GM12878 (cell line): ENCODE measurements around the gene SENP8. TPM values are rescaled to one million over a fixed set of nuclear protein-coding genes. Genes with fewer than 3 reads are reported as not detected.

Experiments used
- ATAC-seq: fragments of 200-7000 bp; cut with Tn5 transposase; 3 replicates; pipeline ENCODE4 v1.9.1; 2020; ENCODE audit warnings: mild to moderate bottlenecking, moderate library complexity
- BruUV-seq: library from RNA; stranded (reverse); fragments of 400-500 nt; replicated peaks from 2 replicates; lab custom pipeline; 2021; lab: Mats Ljungman, UMichigan
- CTCF ChIA-PET: fragments of 300-600 bp; sonication (Branson Sonifier 250); formaldehyde crosslinking; extraction: SDS; loops from one replicate; lab custom pipeline; 2021; ENCODE audit warnings: inconsistent platforms; lab: Yijun Ruan, JAX
- POLR2A ChIA-PET: fragments of 350-600 bp; formaldehyde crosslinking; extraction: SDS; loops from one replicate; lab custom pipeline; 2021; ENCODE audit warnings: inconsistent platforms; lab: Charles Lee
- RAD21 ChIA-PET: fragments of 300-600 bp; sonication (Branson Sonifier 250); formaldehyde crosslinking; loops from one replicate; lab custom pipeline; 2023; ENCODE audit warnings: antibody characterized with exemption; ENCODE audit not compliant: unreplicated experiment; lab: Charles Lee
- SMC1A ChIA-PET: fragments of 300-600 bp; sonication (Branson Sonifier 250); formaldehyde crosslinking; loops from one replicate; lab custom pipeline; 2023; ENCODE audit not compliant: unreplicated experiment, uncharacterized antibody; lab: Charles Lee
- DNase-seq: peaks from one replicate; pipeline ENCODE4 v3.0.0-alpha.2; 2011; ENCODE audit warnings: low read depth, low spot score
- FAIRE-seq: peaks from 3 replicates; lab custom pipeline; 2011; peaks lifted over from hg19 to GRCh38; lab: Jason Lieb, UNC
- H2AFZ ChIP-seq: 2 replicates; pipeline ENCODE4 v1.6.0; 2011; ENCODE audit warnings: low read depth, low read length, control low read depth; ENCODE audit not compliant: control insufficient read depth
- H3K27ac ChIP-seq: 2 replicates; pipeline ENCODE4 v1.5.1; 2011; ENCODE audit warnings: control low read depth; ENCODE audit not compliant: control insufficient read depth, insufficient read depth
- H3K27me3 ChIP-seq, 2 experiments: replicated peaks in 1 of 2; 2 replicates each; pipeline versions ENCODE4 v1.6.0 to v1.6.1; 2011; ENCODE audit warnings: low read length in 1 of 2; ENCODE audit not compliant: control insufficient read depth in 2 of 2, insufficient read depth in 2 of 2
- H3K36me3 ChIP-seq, 2 experiments: 2 replicates each; pipeline ENCODE4 v1.5.1; 2011; ENCODE audit warnings: low read length in 1 of 2; ENCODE audit not compliant: control insufficient read depth in 2 of 2, insufficient read depth in 2 of 2
- H3K4me1 ChIP-seq: 2 replicates; pipeline ENCODE4 v1.6.1; 2011; ENCODE audit warnings: mild to moderate bottlenecking, low read length, moderate library complexity, mixed read lengths; ENCODE audit not compliant: control insufficient read depth, insufficient read depth
- H3K4me2 ChIP-seq: 2 replicates; pipeline ENCODE4 v1.6.0; 2011; ENCODE audit warnings: control low read depth; ENCODE audit not compliant: control insufficient read depth, insufficient read depth
- H3K4me3 ChIP-seq: fragments of 200-600 bp; sonication (generic); 2 replicates; pipeline ENCODE4 v1.5.1; 2016
- H3K79me2 ChIP-seq: 2 replicates; pipeline ENCODE4 v1.6.0; 2011; ENCODE audit warnings: low read length; ENCODE audit not compliant: control insufficient read depth, insufficient read depth
- H3K9ac ChIP-seq: 2 replicates; pipeline ENCODE4 v1.8.0; 2011; ENCODE audit warnings: low read length, control low read depth, mixed read lengths; ENCODE audit not compliant: control insufficient read depth, insufficient read depth
- H3K9me3 ChIP-seq: replicated peaks from 3 replicates; pipeline ENCODE4 v1.5.1; 2011; ENCODE audit warnings: mild to moderate bottlenecking, low read length; ENCODE audit not compliant: control insufficient read depth, insufficient read depth
- H4K20me1 ChIP-seq: 2 replicates; pipeline ENCODE4 v1.6.0; 2011; ENCODE audit not compliant: control insufficient read depth, insufficient read depth
- FOS ChIP-seq: IDR thresholded peaks from 3 replicates; pipeline ENCODE4 v1.6.1; 2011; ENCODE audit warnings: borderline replicate concordance; ENCODE audit not compliant: insufficient read length; ENCODE audit errors: extremely low read depth
- HCFC1 ChIP-seq: fragments of 150-350 bp; IDR thresholded peaks from 2 replicates; pipeline ENCODE4 v1.6.1; 2014; ENCODE audit warnings: low read length
- IKZF1 ChIP-seq: fragments of 450-650 bp; conservative IDR thresholded peaks from 2 replicates; pipeline ENCODE4 v1.6.1; 2017; ENCODE audit warnings: antibody characterized with exemption, mild to moderate bottlenecking
- JUNB ChIP-seq: IDR thresholded peaks from 2 replicates; pipeline ENCODE4 v1.6.1; 2016; ENCODE audit warnings: antibody characterized with exemption, mild to moderate bottlenecking
- MYC ChIP-seq: IDR thresholded peaks from 2 replicates; pipeline ENCODE4 v1.6.1; 2011; ENCODE audit warnings: mild to moderate bottlenecking, low read length, moderate library complexity, inconsistent platforms; ENCODE audit not compliant: insufficient read depth, insufficient replicate concordance, insufficient read length, severe bottlenecking
- NR2C2 ChIP-seq: IDR thresholded peaks from 2 replicates; pipeline ENCODE4 v1.6.1; 2011; ENCODE audit warnings: borderline replicate concordance, low read depth; ENCODE audit not compliant: control insufficient read depth, insufficient read length
- NR2F1 ChIP-seq: fragments of 450-650 bp; conservative IDR thresholded peaks from 2 replicates; pipeline ENCODE4 v1.6.1; 2017; ENCODE audit warnings: mild to moderate bottlenecking
- SMAD5 ChIP-seq: IDR thresholded peaks from 2 replicates; pipeline ENCODE4 v1.6.1; 2016; ENCODE audit warnings: antibody characterized with exemption, low read depth
- SUZ12 ChIP-seq: fragments of 200-600 bp; sonication (generic); IDR thresholded peaks from one replicate; pipeline ENCODE4 v1.6.1; 2018; ENCODE audit warnings: antibody characterized with exemption, mild to moderate bottlenecking; ENCODE audit not compliant: unreplicated experiment
- ZNF207 ChIP-seq: fragments of 450-650 bp; IDR thresholded peaks from 2 replicates; pipeline ENCODE4 v1.6.1; 2014; ENCODE audit warnings: antibody characterized with exemption, mild to moderate bottlenecking, borderline replicate concordance
- WGBS: methylation state at CpG from one replicate; pipeline ENCODE4 v1.1.6; 2016; ENCODE audit warnings: low lambda C conversion rate; ENCODE audit not compliant: insufficient replicate concordance, insufficient coverage; ENCODE audit errors: missing lambda C conversion rate; 5-methylcytosine and 5-hydroxymethylcytosine counted together
- in situ Hi-C: fragments of 300-500 bp; cut with MboI; formaldehyde crosslinking; loops from 9 replicates; pipeline ENCODE4 v1.14.3; 2018; ENCODE audit warnings: mixed read lengths
- intact Hi-C: fragments of 100-400 bp; cut with micrococcal nuclease; formaldehyde crosslinking; loops from one replicate; pipeline ENCODE4 v1.14.2; 2022; ENCODE audit not compliant: unreplicated experiment
- polyA plus RNA-seq, 11 experiments: library from polyadenylated mRNA; depleted of rRNA in 4 of 11; unstranded in 6 of 11; stranded (reverse) in 5 of 11; fragments of >200 nt; fragmentation: Nextera tagmentation in 4 of 11; fragmentation: Illumina TruSeq in 1 of 11; extraction: Ambion mirVana in 4 of 11; extraction: Trizol in 1 of 11; gene quantifications; 1 replicate in 1 of 11; 2 replicates in 10 of 11; pipeline versions ENCODE4 v1.2.1 to v1.2.3, GENCODE V29; 2011 to 2016; ENCODE audit warnings: inconsistent platforms in 2 of 11, missing spikeins in 2 of 11, low read depth in 1 of 11
- total RNA-seq, 4 experiments: library from RNA; depleted of rRNA in 3 of 4; stranded (reverse); fragments of >200 nt in 3 of 4; fragmentation: Illumina TruSeq in 1 of 4; extraction: Trizol in 1 of 4; gene quantifications; 2 replicates each; pipeline versions ENCODE4 v1.2.1 to v1.2.3, GENCODE V29; 2013 to 2021
- TF ChIP-seq, protein P1 (sequence below): fragments of 450-650 bp; conservative IDR thresholded peaks from 2 replicates; pipeline ENCODE4 v1.6.1; 2017; ENCODE audit warnings: mild to moderate bottlenecking, moderate library complexity
- TF ChIP-seq, protein P2 (sequence below): IDR thresholded peaks from 2 replicates; pipeline ENCODE4 v1.6.1; 2011; ENCODE audit warnings: mild to moderate bottlenecking, low read depth, low read length, moderate library complexity; ENCODE audit not compliant: insufficient replicate concordance
- TF ChIP-seq, protein P3 (sequence below): fragments of 450-650 bp; IDR thresholded peaks from 2 replicates; pipeline ENCODE4 v1.6.1; 2018; ENCODE audit warnings: borderline replicate concordance, mild to moderate bottlenecking; ENCODE audit not compliant: partially characterized antibody

Gene SENP8
- total and polyA plus RNA-seq, 10 of the 15 experiments (the other 5 are each of a cell fraction or from before 2014, with no cell fraction given): 0.87 to 5.6 (median 2.2) TPM

DNA sequence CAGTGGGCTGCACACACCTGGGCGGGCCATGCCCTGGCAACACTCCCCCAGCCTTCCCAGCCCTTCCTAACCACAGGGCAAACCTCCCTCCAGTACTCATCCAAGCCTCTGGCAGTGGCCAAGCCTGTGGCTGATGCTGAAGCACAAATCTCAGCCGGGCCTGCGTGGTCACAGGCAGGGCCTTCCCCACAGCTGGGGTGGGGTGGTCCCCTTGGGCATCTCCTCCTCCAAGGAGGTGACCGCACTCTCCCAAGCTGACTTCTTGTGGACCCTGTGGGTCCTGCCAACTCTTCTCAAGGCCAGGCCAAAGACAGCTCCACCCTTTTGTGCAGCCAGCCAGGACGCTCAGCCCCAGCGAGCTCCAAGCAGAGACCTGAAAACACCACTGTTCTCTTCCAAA, 58.0 kb downstream of the SENP8 start:
- Histone ChIP-seq H3K9ac (no peak overlapping the region), H3K4me1 (no peaks in the 10 kb centered on the region; the same call in 1 of the 2 replicates), H3K36me3 (no peaks in the 10 kb centered on the region), H3K27ac (no peak overlapping the region), H2AFZ (no peak overlapping the region), H3K4me3 (no peak overlapping the region), H3K4me2 (no peak overlapping the region), H3K9me3 (no peaks in the 10 kb centered on the region), H4K20me1 (no peaks in the 10 kb centered on the region), H3K79me2 (no peaks in the 10 kb centered on the region), H3K27me3 (no peaks in the 10 kb centered on the region)
- TF ChIP-seq HCFC1 (no peak), ZNF207 (no peak), FOS (no peak), IKZF1 (no peak), MYC (no peak), NR2F1 (no peak), SMAD5 (no peak), SUZ12 (no peak), NR2C2 (no peak), JUNB (no peak)
- TF ChIP-seq, protein P1, sequence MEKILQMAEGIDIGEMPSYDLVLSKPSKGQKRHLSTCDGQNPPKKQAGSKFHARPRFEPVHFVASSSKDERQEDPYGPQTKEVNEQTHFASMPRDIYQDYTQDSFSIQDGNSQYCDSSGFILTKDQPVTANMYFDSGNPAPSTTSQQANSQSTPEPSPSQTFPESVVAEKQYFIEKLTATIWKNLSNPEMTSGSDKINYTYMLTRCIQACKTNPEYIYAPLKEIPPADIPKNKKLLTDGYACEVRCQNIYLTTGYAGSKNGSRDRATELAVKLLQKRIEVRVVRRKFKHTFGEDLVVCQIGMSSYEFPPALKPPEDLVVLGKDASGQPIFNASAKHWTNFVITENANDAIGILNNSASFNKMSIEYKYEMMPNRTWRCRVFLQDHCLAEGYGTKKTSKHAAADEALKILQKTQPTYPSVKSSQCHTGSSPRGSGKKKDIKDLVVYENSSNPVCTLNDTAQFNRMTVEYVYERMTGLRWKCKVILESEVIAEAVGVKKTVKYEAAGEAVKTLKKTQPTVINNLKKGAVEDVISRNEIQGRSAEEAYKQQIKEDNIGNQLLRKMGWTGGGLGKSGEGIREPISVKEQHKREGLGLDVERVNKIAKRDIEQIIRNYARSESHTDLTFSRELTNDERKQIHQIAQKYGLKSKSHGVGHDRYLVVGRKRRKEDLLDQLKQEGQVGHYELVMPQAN: no peak
- TF ChIP-seq, protein P2, sequence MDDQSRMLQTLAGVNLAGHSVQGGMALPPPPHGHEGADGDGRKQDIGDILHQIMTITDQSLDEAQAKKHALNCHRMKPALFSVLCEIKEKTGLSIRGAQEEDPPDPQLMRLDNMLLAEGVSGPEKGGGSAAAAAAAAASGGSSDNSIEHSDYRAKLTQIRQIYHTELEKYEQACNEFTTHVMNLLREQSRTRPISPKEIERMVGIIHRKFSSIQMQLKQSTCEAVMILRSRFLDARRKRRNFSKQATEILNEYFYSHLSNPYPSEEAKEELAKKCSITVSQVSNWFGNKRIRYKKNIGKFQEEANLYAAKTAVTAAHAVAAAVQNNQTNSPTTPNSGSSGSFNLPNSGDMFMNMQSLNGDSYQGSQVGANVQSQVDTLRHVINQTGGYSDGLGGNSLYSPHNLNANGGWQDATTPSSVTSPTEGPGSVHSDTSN: no peak
- TF ChIP-seq, protein P3, sequence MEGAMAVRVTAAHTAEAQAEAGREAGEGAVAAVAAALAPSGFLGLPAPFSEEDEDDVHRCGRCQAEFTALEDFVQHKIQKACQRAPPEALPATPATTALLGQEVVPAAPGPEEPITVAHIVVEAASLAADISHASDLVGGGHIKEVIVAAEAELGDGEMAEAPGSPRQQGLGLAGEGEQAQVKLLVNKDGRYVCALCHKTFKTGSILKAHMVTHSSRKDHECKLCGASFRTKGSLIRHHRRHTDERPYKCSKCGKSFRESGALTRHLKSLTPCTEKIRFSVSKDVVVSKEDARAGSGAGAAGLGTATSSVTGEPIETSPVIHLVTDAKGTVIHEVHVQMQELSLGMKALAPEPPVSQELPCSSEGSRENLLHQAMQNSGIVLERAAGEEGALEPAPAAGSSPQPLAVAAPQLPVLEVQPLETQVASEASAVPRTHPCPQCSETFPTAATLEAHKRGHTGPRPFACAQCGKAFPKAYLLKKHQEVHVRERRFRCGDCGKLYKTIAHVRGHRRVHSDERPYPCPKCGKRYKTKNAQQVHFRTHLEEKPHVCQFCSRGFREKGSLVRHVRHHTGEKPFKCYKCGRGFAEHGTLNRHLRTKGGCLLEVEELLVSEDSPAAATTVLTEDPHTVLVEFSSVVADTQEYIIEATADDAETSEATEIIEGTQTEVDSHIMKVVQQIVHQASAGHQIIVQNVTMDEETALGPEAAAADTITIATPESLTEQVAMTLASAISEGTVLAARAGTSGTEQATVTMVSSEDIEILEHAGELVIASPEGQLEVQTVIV: no peak
- ChIA-PET CTCF (interaction anchor here (1.2 to 1.7 kb wide), 2 partner anchors 10 to 136 kb away, joined by 3 read pairs; no protein-coding TSS in a partner anchor), SMC1A (interaction anchor here (0.6 kb wide), 1 partner anchor 37 kb away, joined by 3 read pairs; no protein-coding TSS in a partner anchor), POLR2A (no interaction called here), RAD21 (no interaction called here)
- intact Hi-C loops: no loop called here
- no peak for FAIRE-seq
- DNase-seq: no peak
- in situ Hi-C loops: no loop called here
- 59% methylated on average over 6 of the region's 6 CpGs for WGBS
- ATAC-seq: no peak
- BruUV-seq: no TSS peak
